Measurements from ENCODE around the gene LRPPRC. TPM values are rescaled to one million over a fixed set of nuclear protein-coding genes. Genes with fewer than 3 reads are reported as not detected.
A peak's percentile ranks its signal among the peaks of the same experiment; 100 is the strongest.

LRPPRC gene
- polyA plus RNA-seq, 1 of the 3 experiments (the other 2 are of a cell fraction): 31.4 TPM

GRCh38 chr2:43882312-43882711 lies 113.5 kb downstream of the LRPPRC start:
- Histone ChIP-seq H4K20me1 (ENCODE audit: insufficient read depth) (no peaks in the 10 kb centered on the region), H3K27ac (ENCODE audit: low read depth in 2 of 2, low read length in 1 of 2) (no peak overlapping the region), H3K79me2 (ENCODE audit: insufficient read depth) (no peaks in the 10 kb centered on the region), H3F3A (replicated peaks; ENCODE audit: insufficient read depth) (peaks cover 4% of the 10 kb centered on the region), H3K4me1 (ENCODE audit: control insufficient read depth in 1 of 2, insufficient read depth in 2 of 2, low read depth in 1 of 2, low read length in 1 of 2) (peaks cover 0 to 7% of the 10 kb centered on the region in 2 experiments; a peak in 1 of 4 replicates), H3K9me3 (no peaks in the 10 kb centered on the region), H3K36me3 (replicated peaks in 1 of 2; ENCODE audit: control insufficient read depth in 1 of 2, insufficient read depth in 2 of 2, low read length in 1 of 2) (peaks cover 14 to 20% of the 10 kb centered on the region in 2 experiments), H3K9ac (no peak overlapping the region), H3K9me2 (no peaks in the 10 kb centered on the region), H3K4me2 (no peak overlapping the region), H3K4me3 (ENCODE audit: low read depth in 2 of 2, low read length in 1 of 2) (no peak overlapping the region), H2AFZ (ENCODE audit: low read depth) (no peak overlapping the region), H3K27me3 (ENCODE audit: insufficient read depth) (no peaks in the 10 kb centered on the region)
- CTCF ChIA-PET: interaction anchor here (0.9 to 1.4 kb wide), 5 partner anchors 12 to 277 kb away, joined by 3 to 4 read pairs (median 3); no protein-coding TSS in a partner anchor
- peak; percentile 52 for DNase-seq
- WGBS (ENCODE audit: low lambda C conversion rate): 89% methylated on average over 4 of the region's 4 CpGs
- TF ChIP-seq CHD2 (IDR thresholded peaks at IDR 0.05; ENCODE audit: low read length, partially characterized antibody) (peak; percentile 20), MXI1 (IDR thresholded peaks at IDR 0.05; ENCODE audit: low read depth, low read length) (no peak), RAD21 (IDR thresholded peaks at IDR 0.05; ENCODE audit: low read length) (no peak), GATA2 (CRISPR knock-in tag; IDR thresholded peaks at IDR 0.05) (peak; percentile 34; the same call in 1 of the 2 replicates), RCOR1 (IDR thresholded peaks at IDR 0.05; ENCODE audit: low read length) (peak; percentile 42; the same call in 1 of the 2 replicates), FOSL2 (IDR thresholded peaks at IDR 0.05; ENCODE audit: borderline replicate concordance, low read depth) (no peak), POLR2AphosphoS5 (IDR thresholded peaks at IDR 0.05; ENCODE audit: low read depth, low read length) (no peak), EP300 (IDR thresholded peaks at IDR 0.05; ENCODE audit: borderline replicate concordance in 1 of 2, low read depth in 1 of 2, low read length in 1 of 2) (no peak)
- POLR2A ChIA-PET: interaction anchor here (0.6 kb wide), 1 partner anchor 37 kb away, joined by 3 read pairs; no protein-coding TSS in a partner anchor

DNA sequence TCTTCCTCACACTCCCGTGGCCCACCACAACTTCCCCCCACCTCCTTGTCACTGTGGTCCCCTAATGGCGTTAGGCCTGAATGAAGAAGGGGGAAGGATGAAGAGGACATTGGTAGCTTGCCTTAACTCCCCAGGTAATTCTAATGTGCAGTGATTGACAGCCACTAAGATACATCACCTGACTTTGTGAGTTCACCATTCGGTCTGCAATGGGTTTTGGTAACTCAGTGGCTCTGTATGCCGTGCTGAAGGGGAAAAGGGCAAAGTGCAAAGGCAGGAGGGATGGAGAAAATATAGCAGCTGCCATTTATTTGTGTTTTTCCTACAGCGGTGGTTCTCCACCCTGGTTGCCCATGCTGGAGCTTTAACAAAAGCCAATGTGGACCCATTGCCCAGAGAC lies 114.8 kb downstream of the LRPPRC start:
- Histone ChIP-seq H3K36me3 (replicated peaks in 1 of 2; ENCODE audit: control insufficient read depth in 1 of 2, insufficient read depth in 2 of 2, low read length in 1 of 2) (peaks cover 6% of the 10 kb centered on the region in 2 experiments), H3K27ac (ENCODE audit: low read depth in 2 of 2, low read length in 1 of 2) (no peak overlapping the region), H3K27me3 (ENCODE audit: insufficient read depth) (no peaks in the 10 kb centered on the region), H3K9me2 (no peaks in the 10 kb centered on the region), H3K4me3 (ENCODE audit: low read depth in 2 of 2, low read length in 1 of 2) (no peak overlapping the region), H4K20me1 (ENCODE audit: insufficient read depth) (no peaks in the 10 kb centered on the region), H3K79me2 (ENCODE audit: insufficient read depth) (no peaks in the 10 kb centered on the region), H3K9ac (no peak overlapping the region), H3K4me2 (no peak overlapping the region), H3F3A (replicated peaks; ENCODE audit: insufficient read depth) (peaks cover 4% of the 10 kb centered on the region), H3K4me1 (ENCODE audit: control insufficient read depth in 1 of 2, insufficient read depth in 2 of 2, low read depth in 1 of 2, low read length in 1 of 2) (peaks cover 0 to 7% of the 10 kb centered on the region in 2 experiments; a peak in 1 of 4 replicates), H3K9me3 (no peaks in the 10 kb centered on the region), H2AFZ (ENCODE audit: low read depth) (no peak overlapping the region)
- ChIA-PET CTCF (interaction anchor here (0.8 to 1.1 kb wide), 3 partner anchors 17 to 70 kb away, joined by 3 read pairs; no protein-coding TSS in a partner anchor), POLR2A (no interaction called here)
- DNase-seq: no peak
- WGBS (ENCODE audit: low lambda C conversion rate): 88% methylated on average over 5 of the region's 5 CpGs
- TF ChIP-seq GABPA (IDR thresholded peaks at IDR 0.05; ENCODE audit: low read depth) (no peak), RAD21 (IDR thresholded peaks at IDR 0.05; ENCODE audit: low read length) (no peak), NFIC (IDR thresholded peaks at IDR 0.05; ENCODE audit: borderline replicate concordance) (no peak), CTCF (IDR thresholded peaks at IDR 0.05) (no peak), RFX5 (IDR thresholded peaks at IDR 0.05; ENCODE audit: low read length) (no peak), NRF1 (IDR thresholded peaks at IDR 0.05; ENCODE audit: low read depth, low read length) (no peak), EZH2phosphoT487 (IDR thresholded peaks at IDR 0.05; ENCODE audit: borderline replicate concordance, low read depth) (no peak), GATA2 (CRISPR knock-in tag; IDR thresholded peaks at IDR 0.05) (no peak), TCF12 (IDR thresholded peaks at IDR 0.05) (no peak), CHD2 (IDR thresholded peaks at IDR 0.05; ENCODE audit: low read length, partially characterized antibody) (no peak), MXI1 (IDR thresholded peaks at IDR 0.05; ENCODE audit: low read depth, low read length) (no peak), RCOR1 (IDR thresholded peaks at IDR 0.05; ENCODE audit: low read length) (no peak), TAF1 (IDR thresholded peaks at IDR 0.05; ENCODE audit: borderline replicate concordance, low read depth, low read length) (no peak), SIN3A (IDR thresholded peaks at IDR 0.05; ENCODE audit: borderline replicate concordance, low read depth, low read length) (no peak), FOSL2 (IDR thresholded peaks at IDR 0.05; ENCODE audit: borderline replicate concordance, low read depth) (no peak)
- TF ChIP-seq, protein P1, sequence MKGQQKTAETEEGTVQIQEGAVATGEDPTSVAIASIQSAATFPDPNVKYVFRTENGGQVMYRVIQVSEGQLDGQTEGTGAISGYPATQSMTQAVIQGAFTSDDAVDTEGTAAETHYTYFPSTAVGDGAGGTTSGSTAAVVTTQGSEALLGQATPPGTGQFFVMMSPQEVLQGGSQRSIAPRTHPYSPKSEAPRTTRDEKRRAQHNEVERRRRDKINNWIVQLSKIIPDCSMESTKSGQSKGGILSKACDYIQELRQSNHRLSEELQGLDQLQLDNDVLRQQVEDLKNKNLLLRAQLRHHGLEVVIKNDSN (IDR thresholded peaks at IDR 0.05; ENCODE audit: borderline replicate concordance, low read depth): no peak
- TF ChIP-seq, protein P2, sequence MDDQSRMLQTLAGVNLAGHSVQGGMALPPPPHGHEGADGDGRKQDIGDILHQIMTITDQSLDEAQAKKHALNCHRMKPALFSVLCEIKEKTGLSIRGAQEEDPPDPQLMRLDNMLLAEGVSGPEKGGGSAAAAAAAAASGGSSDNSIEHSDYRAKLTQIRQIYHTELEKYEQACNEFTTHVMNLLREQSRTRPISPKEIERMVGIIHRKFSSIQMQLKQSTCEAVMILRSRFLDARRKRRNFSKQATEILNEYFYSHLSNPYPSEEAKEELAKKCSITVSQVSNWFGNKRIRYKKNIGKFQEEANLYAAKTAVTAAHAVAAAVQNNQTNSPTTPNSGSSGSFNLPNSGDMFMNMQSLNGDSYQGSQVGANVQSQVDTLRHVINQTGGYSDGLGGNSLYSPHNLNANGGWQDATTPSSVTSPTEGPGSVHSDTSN (IDR thresholded peaks at IDR 0.05): no peak

Measured in SK-N-SH (cell line).